ENCODE results near the gene CCDC34.

Gene CCDC34

GRCh38 chr11:27290261-27291050 lies 72.6 kb downstream of the CCDC34 start:
- DNase-seq (ENCODE audit: low spot score) = no peak

All from kidney capillary endothelial cell (primary cell).